Measurements from ENCODE around the gene NGB.

Gene NGB

GRCh38 chr14:77231721-77232120, 39.3 kb downstream of the NGB start:
- no peak for TF ChIP-seq CTCF (conservative IDR thresholded peaks at IDR 0.05)
- no peak overlapping the region for H3K27ac ChIP-seq

- no peak overlapping the region for H3K27ac ChIP-seq
- TF ChIP-seq ZFX (IDR thresholded peaks at IDR 0.05) = no peak
- no peak for TF ChIP-seq CTCF (conservative IDR thresholded peaks at IDR 0.05)
Measured at GRCh38 chr14:77230914-77231313, 40.1 kb downstream of the NGB start.

GRCh38 chr14:77228056-77228455, 43.0 kb downstream of the NGB start:
- no peak for TF ChIP-seq CTCF (conservative IDR thresholded peaks at IDR 0.05)
- no peak for TF ChIP-seq ZFX (IDR thresholded peaks at IDR 0.05)
- no peak overlapping the region for H3K27ac ChIP-seq

GRCh38 chr14:77225892-77226557, 45.0 kb downstream of the NGB start:
- no peak for TF ChIP-seq CTCF (conservative IDR thresholded peaks at IDR 0.05)
- H3K27ac ChIP-seq = no peak overlapping the region

- H3K27ac ChIP-seq = no peak overlapping the region
- TF ChIP-seq CTCF (conservative IDR thresholded peaks at IDR 0.05) = no peak
- no peak for TF ChIP-seq ZFX (IDR thresholded peaks at IDR 0.05)
Measured at GRCh38 chr14:77225254-77225653, 45.8 kb downstream of the NGB start.

GRCh38 chr14:77224212-77224611, 46.8 kb downstream of the NGB start:
- H3K27ac ChIP-seq = no peak overlapping the region
- no peak for TF ChIP-seq ZFX (IDR thresholded peaks at IDR 0.05)
- TF ChIP-seq CTCF (conservative IDR thresholded peaks at IDR 0.05) = no peak

GRCh38 chr14:77222546-77223225, 48.3 kb downstream of the NGB start:
- TF ChIP-seq CTCF (conservative IDR thresholded peaks at IDR 0.05) = no peak
- no peak for TF ChIP-seq ZFX (IDR thresholded peaks at IDR 0.05)
- H3K27ac ChIP-seq = no peak overlapping the region
